Fibroblast of skin of abdomen (primary cell): ENCODE data around the gene TBX1. TPM values are rescaled to one million over a fixed set of nuclear protein-coding genes. Genes with fewer than 3 reads are reported as not detected.

Source experiments
- DNase-seq: peaks from one replicate; pipeline ENCODE4 v3.0.0-alpha.2; 2013
- polyA plus RNA-seq, 2 experiments: library from polyadenylated mRNA; unstranded; fragments of 120-200 nt; gene quantifications; one replicate each; pipeline ENCODE4 v1.2.1, GENCODE V29; 2013; ENCODE audit not compliant: insufficient read length in 2 of 2

TBX1 gene
- polyA plus RNA-seq (2013, experiment 1 of 2; ENCODE audit: insufficient read length) = 18.4 TPM
- 18.9 TPM for polyA plus RNA-seq (2013, experiment 2 of 2; ENCODE audit: insufficient read length)

- DNase-seq = no peak
These were observed at the start of gene TBX1 for GRCh38 chr22:19760058-19760950. TBX1 (plus strand) TSS chr22:19760778; CDS start chr22:19760844, 66 bp downstream.

- DNase-seq = no peak
These were observed 47.3 kb upstream of the TBX1 start for GRCh38 chr22:19713245-19713644.

- no peak for DNase-seq
These were observed 46.8 kb upstream of the TBX1 start for GRCh38 chr22:19713650-19714311.

GRCh38 chr22:19714312-19715187, 46.0 kb upstream of the TBX1 start, which contains the start of gene SEPTIN5:
SEPTIN5 (plus strand) TSS chr22:19714503; CDS start chr22:19714589, 86 bp downstream.
- no peak for DNase-seq

GRCh38 chr22:19715188-19715930, 45.2 kb upstream of the TBX1 start:
- DNase-seq = no peak

GRCh38 chr22:19716041-19716828, 44.3 kb upstream of the TBX1 start:
- DNase-seq = no peak

GRCh38 chr22:19716829-19717105, 43.8 kb upstream of the TBX1 start:
- no peak for DNase-seq

GRCh38 chr22:19717181-19717580, 43.4 kb upstream of the TBX1 start:
- no peak for DNase-seq

GRCh38 chr22:19717691-19718455, 42.7 kb upstream of the TBX1 start:
- peak; percentile 63 for DNase-seq

GRCh38 chr22:19718456-19719049, 42.0 kb upstream of the TBX1 start:
- DNase-seq = no peak

- no peak for DNase-seq
These were observed 41.5 kb upstream of the TBX1 start for GRCh38 chr22:19719050-19719482.

- DNase-seq = no peak
These were observed 41.0 kb upstream of the TBX1 start for GRCh38 chr22:19719488-19720021.

- no peak for DNase-seq
These were observed 40.3 kb upstream of the TBX1 start for GRCh38 chr22:19720150-19720827.

GRCh38 chr22:19720999-19721329, 39.6 kb upstream of the TBX1 start:
- DNase-seq = no peak

- no peak for DNase-seq
These were observed 39.0 kb upstream of the TBX1 start for GRCh38 chr22:19721330-19722177.

GRCh38 chr22:19722178-19722981, 38.2 kb upstream of the TBX1 start:
- DNase-seq = no peak

- no peak for DNase-seq
These were observed 37.7 kb upstream of the TBX1 start for GRCh38 chr22:19722982-19723231.
